BLaER1 (cell line): ENCODE measurements around the gene ERFL.

Experiments
- H3K27ac ChIP-seq: shearing (Covaris generic); formaldehyde crosslinking; 2 replicates; pipeline ENCODE4 v1.8.1; 2022
- H3K27me3 ChIP-seq: shearing (Covaris generic); formaldehyde crosslinking; 2 replicates; pipeline ENCODE4 v1.8.1; 2022
- H3K36me3 ChIP-seq: shearing (Covaris generic); formaldehyde crosslinking; 2 replicates; pipeline ENCODE4 v1.8.1; 2022
- H3K4me1 ChIP-seq: shearing (Covaris generic); formaldehyde crosslinking; 2 replicates; pipeline ENCODE4 v1.8.1; 2022
- H3K4me2 ChIP-seq: shearing (Covaris generic); formaldehyde crosslinking; 2 replicates; pipeline ENCODE4 v1.8.1; 2022
- H3K4me3 ChIP-seq: shearing (Covaris generic); formaldehyde crosslinking; 2 replicates; pipeline ENCODE4 v1.8.1; 2022
- H3K9ac ChIP-seq: shearing (Covaris generic); formaldehyde crosslinking; 2 replicates; pipeline ENCODE4 v1.8.1; 2022
- H3K9me3 ChIP-seq: shearing (Covaris generic); formaldehyde crosslinking; 2 replicates; pipeline ENCODE4 v1.8.1; 2022
- H4K20me1 ChIP-seq: shearing (Covaris generic); formaldehyde crosslinking; 2 replicates; pipeline ENCODE4 v1.8.1; 2022
- Cebpa-rat ChIP-seq: shearing (Covaris generic); IDR thresholded peaks from 2 replicates; pipeline ENCODE4 v1.8.1; 2022

ERFL gene

DNA sequence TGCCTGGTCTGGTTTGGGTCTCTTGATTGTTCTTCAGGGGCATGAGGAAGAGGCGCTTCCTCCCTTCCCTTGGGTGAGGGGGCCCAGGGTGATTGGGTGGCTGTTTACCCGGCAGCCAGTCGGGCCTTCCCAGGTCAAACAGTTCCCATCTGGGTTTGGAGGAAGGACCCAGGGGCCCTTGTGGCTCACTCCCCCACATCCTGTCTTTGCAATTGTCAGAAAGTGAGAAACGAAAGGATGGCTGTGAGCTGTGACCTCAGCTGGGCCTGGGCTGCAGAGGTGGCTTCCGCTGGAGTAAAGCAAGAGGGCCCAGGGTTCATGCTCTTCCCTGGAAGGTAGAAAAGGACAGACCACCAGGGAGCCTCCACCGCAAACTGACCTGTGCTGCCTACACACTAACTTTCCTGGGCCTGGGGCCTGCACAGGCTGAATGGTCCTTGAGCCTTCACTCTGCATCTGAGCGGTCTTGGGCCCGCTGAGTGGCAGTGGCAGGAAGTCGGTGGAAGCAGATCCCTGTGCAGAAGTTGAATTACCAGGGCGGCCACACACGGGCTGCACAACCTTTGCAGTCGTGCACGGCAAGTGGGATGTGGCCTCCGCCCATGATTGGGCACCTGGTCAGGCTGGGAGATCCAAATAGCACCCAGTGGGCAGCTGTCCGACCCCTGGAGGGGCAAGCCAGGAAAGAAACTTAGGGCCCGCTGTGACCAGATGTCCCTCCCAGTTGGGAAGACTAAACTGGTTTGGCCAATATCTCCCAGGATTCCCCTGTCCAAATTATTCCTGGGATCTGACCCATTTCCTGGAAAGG lies 56.5 kb downstream of the ERFL start:
- Histone ChIP-seq H3K4me2 (peak overlapping the region; percentile 99), H3K9ac (peak overlapping the region; percentile 75), H3K27ac (peak overlapping the region; percentile 97), H3K36me3 (peaks cover 56% of the 10 kb centered on the region), H3K4me1 (peaks cover 100% of the 10 kb centered on the region), H3K4me3 (peak overlapping the region; percentile 47), H4K20me1 (peaks cover 60% of the 10 kb centered on the region), H3K9me3 (no peaks in the 10 kb centered on the region), H3K27me3 (no peaks in the 10 kb centered on the region)
- TF ChIP-seq Cebpa-rat = no peak

GRCh38 chr19:41870401-41870873 lies 57.8 kb downstream of the ERFL start:
- TF ChIP-seq Cebpa-rat = no peak
- peak overlapping the region; percentile 97 for H3K27ac ChIP-seq
- H3K4me2 ChIP-seq = peak overlapping the region; percentile 99
- no peak overlapping the region for H3K4me3 ChIP-seq
- H3K9ac ChIP-seq = peak overlapping the region; percentile 74
- H3K9me3 ChIP-seq = no peaks in the 10 kb centered on the region
- peaks cover 100% of the 10 kb centered on the region for H3K4me1 ChIP-seq
- H3K27me3 ChIP-seq = no peaks in the 10 kb centered on the region
- peaks cover 70% of the 10 kb centered on the region for H3K36me3 ChIP-seq
- peaks cover 74% of the 10 kb centered on the region for H4K20me1 ChIP-seq

DNA sequence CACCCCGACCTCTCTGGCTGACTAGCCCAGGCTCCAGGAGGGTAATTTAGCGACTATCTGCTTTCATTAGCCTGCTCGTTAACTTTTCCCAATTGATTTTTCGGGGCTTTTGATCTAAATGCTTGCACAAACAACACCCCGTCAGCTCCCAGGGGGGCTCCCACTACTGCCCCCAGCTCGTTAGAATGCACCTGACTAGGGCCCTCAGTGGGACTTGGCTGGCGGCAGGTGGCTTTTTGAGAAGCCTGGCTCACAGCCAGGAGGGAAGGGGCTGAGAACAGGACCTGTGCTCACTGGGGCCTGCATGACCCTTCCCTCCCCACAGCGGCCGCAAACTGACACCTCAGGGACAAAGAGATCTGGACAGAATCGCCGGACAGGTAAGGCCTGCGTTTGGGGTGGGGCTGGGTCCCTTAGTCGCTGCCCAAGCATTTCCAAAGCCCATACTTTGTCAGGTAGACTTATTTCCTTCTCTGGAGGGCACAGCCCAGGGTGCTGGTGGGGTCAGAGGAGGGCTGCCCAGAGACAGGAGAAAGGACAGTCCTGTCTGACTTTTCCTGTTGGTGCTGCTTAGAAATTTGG lies 58.8 kb downstream of the ERFL start:
- peaks cover 100% of the 10 kb centered on the region for H3K4me1 ChIP-seq
- no peak for TF ChIP-seq Cebpa-rat
- no peaks in the 10 kb centered on the region for H3K27me3 ChIP-seq
- H4K20me1 ChIP-seq = peaks cover 83% of the 10 kb centered on the region
- peaks cover 80% of the 10 kb centered on the region for H3K36me3 ChIP-seq
- peak overlapping the region; percentile 99 for H3K4me2 ChIP-seq
- H3K4me3 ChIP-seq = peak overlapping the region; percentile 31; the same call in 1 of the 2 replicates
- H3K27ac ChIP-seq = peak overlapping the region; percentile 97
- H3K9ac ChIP-seq = peak overlapping the region; percentile 74
- no peaks in the 10 kb centered on the region for H3K9me3 ChIP-seq

- Histone ChIP-seq H3K9ac (peak overlapping the region; percentile 74), H3K36me3 (peaks cover 85% of the 10 kb centered on the region), H3K9me3 (no peaks in the 10 kb centered on the region), H3K4me3 (peak overlapping the region; percentile 31; the same call in 1 of the 2 replicates), H3K27ac (peak overlapping the region; percentile 97), H3K27me3 (no peaks in the 10 kb centered on the region), H3K4me1 (peaks cover 100% of the 10 kb centered on the region), H4K20me1 (peaks cover 88% of the 10 kb centered on the region), H3K4me2 (peak overlapping the region; percentile 99)
- no peak for TF ChIP-seq Cebpa-rat
These were observed 59.3 kb downstream of the ERFL start for GRCh38 chr19:41868989-41869300.

DNA sequence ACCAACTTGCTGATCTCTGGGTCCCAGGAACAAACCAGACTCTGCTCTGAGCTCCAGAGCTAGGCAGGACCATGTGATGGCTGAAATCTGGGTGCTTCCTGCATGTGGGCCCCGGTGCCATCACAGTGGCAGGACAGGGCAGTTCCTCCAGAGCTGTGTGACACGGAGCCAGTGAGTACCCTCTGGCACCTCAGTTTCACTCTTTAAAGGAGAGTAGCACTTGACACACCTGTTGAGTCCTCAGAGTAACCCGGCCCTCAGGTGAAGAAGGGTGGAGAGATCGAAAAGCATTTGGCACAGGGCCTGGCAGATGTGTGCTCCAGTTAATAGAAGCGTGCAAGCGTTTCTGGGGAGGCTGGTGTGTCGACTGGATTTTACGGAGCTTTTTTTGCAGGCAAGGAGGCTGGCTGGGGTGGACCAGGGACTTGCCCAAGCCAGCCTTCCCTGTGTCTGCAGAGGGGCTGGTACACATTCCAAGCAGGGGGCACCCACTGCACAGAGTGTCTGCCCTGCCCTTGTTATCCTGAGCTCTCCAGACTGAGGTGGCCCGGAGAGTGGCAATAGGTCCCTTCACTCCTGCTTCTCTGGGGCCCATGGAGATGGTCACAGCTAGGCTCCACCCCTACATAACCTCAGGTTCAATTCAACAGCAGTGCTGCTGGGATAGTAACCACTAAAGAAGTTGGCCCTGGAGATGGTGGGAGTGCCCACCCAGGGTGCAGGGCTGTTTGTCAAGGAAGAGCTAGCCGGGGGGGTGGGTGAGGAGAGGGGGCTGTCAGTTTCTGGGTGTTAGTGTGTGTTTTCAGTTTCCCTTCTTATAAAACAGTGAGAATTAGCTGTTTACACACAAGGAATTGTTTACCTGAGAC lies 59.9 kb downstream of the ERFL start:
- Histone ChIP-seq H3K4me3 (peak overlapping the region; percentile 31; the same call in 1 of the 2 replicates), H3K4me2 (peak overlapping the region; percentile 99), H3K9me3 (no peaks in the 10 kb centered on the region), H3K27ac (peak overlapping the region; percentile 97), H3K4me1 (peaks cover 100% of the 10 kb centered on the region), H3K36me3 (peaks cover 91% of the 10 kb centered on the region), H3K27me3 (no peaks in the 10 kb centered on the region), H3K9ac (peak overlapping the region; percentile 74), H4K20me1 (peaks cover 94% of the 10 kb centered on the region)
- no peak for TF ChIP-seq Cebpa-rat

DNA sequence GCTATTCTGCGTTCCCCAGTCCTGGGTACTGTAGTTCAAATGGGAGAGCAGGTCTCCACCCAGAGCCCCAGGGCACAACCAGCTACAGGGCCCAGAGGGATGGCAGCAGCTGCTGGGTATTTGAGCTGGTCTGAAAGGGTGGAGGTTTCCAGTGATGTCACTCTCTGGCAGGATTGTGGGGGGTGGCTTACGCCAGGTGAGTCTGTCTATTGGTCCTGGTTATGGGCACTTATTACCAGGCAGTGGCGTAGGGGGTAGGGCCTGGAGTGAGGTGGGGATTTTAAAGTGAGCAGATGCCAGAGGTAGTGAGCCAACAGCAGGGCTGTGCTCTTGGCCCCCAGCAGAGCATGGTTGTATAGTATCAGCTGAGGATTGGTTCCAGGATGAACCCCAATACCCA lies 62.0 kb downstream of the ERFL start:
- Histone ChIP-seq H3K4me2 (peak overlapping the region; percentile 99), H3K36me3 (peaks cover 100% of the 10 kb centered on the region), H4K20me1 (peaks cover 100% of the 10 kb centered on the region), H3K27me3 (no peaks in the 10 kb centered on the region), H3K9ac (peak overlapping the region; percentile 74), H3K27ac (peak overlapping the region; percentile 55; the same call in 1 of the 2 replicates), H3K4me1 (peaks cover 100% of the 10 kb centered on the region), H3K4me3 (no peak overlapping the region), H3K9me3 (no peaks in the 10 kb centered on the region)
- no peak for TF ChIP-seq Cebpa-rat

DNA sequence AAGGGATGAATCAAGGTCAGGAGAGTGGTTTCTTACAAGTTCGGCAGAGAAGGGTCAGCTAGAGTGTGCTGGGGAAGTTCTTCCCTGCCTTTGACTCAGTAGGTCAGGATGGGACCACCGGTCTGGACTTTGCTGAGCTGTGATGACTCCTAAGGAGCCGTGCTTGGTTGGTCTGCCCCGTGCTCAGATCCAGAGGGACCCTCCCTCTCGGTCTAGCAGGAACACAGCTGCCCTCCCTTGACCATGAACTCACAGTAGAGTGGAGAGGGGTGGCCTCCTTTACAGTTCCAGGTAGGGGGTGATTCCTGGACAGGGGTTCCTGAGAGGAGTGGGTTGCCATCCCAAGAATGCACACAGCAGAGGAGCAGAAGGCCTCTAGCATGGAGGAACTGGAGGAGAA lies 63.9 kb downstream of the ERFL start:
- peak overlapping the region; percentile 99 for H3K4me2 ChIP-seq
- peak overlapping the region; percentile 100 for H3K9ac ChIP-seq

GRCh38 chr19:41863209-41863931 lies 64.9 kb downstream of the ERFL start:
- Histone ChIP-seq H3K36me3 (peaks cover 78% of the 10 kb centered on the region), H3K4me3 (peak overlapping the region; percentile 98), H3K4me1 (peaks cover 85% of the 10 kb centered on the region), H3K9me3 (no peaks in the 10 kb centered on the region), H3K4me2 (peak overlapping the region; percentile 99), H3K27ac (peak overlapping the region; percentile 100), H3K9ac (peak overlapping the region; percentile 100), H3K27me3 (no peaks in the 10 kb centered on the region), H4K20me1 (peaks cover 77% of the 10 kb centered on the region)
- no peak for TF ChIP-seq Cebpa-rat

More for the DNA sequence above, 63.9 kb downstream of the ERFL start:
- H3K4me3 ChIP-seq = no peak overlapping the region
- peaks cover 88% of the 10 kb centered on the region for H4K20me1 ChIP-seq
- H3K36me3 ChIP-seq = peaks cover 88% of the 10 kb centered on the region
- H3K9me3 ChIP-seq = no peaks in the 10 kb centered on the region
- peak overlapping the region; percentile 48 for H3K27ac ChIP-seq
- H3K27me3 ChIP-seq = no peaks in the 10 kb centered on the region
- TF ChIP-seq Cebpa-rat = no peak
- peaks cover 86% of the 10 kb centered on the region for H3K4me1 ChIP-seq

- peaks cover 69% of the 10 kb centered on the region for H4K20me1 ChIP-seq
- H3K27ac ChIP-seq = peak overlapping the region; percentile 100
- H3K9me3 ChIP-seq = no peaks in the 10 kb centered on the region
- H3K27me3 ChIP-seq = no peaks in the 10 kb centered on the region
- H3K4me1 ChIP-seq = peaks cover 85% of the 10 kb centered on the region
- H3K9ac ChIP-seq = peak overlapping the region; percentile 100
- no peak for TF ChIP-seq Cebpa-rat
- H3K4me3 ChIP-seq = peak overlapping the region; percentile 98
- H3K36me3 ChIP-seq = peaks cover 70% of the 10 kb centered on the region
- H3K4me2 ChIP-seq = peak overlapping the region; percentile 99
These were observed 65.7 kb downstream of the ERFL start for GRCh38 chr19:41862445-41862986.
